A673 (cell line): ENCODE results near the gene MYRIP. TPM values are rescaled to one million over a fixed set of nuclear protein-coding genes. Genes with fewer than 3 reads are reported as not detected.

Experiments
- BruUV-seq: library from RNA; stranded (reverse); fragments of 400-500 nt; replicated peaks from 2 replicates; lab custom pipeline; 2021; lab: Mats Ljungman, UMichigan
- CTCF ChIA-PET: fragments of 300-600 bp; sonication (Branson Sonifier 250); formaldehyde crosslinking; loops from one replicate; lab custom pipeline; 2022; ENCODE audit warnings: antibody characterized with exemption; lab: Charles Lee
- POLR2A ChIA-PET: fragments of 300-600 bp; sonication (Branson Sonifier 250); formaldehyde crosslinking; loops from one replicate; lab custom pipeline; 2022; ENCODE audit warnings: antibody characterized with exemption; ENCODE audit not compliant: low non-redundant PET; lab: Charles Lee
- DNase-seq: peaks from one replicate; pipeline ENCODE4 v3.0.0-alpha.2; 2015; ENCODE audit warnings: low spot score
- H3K27ac ChIP-seq: fragments of 200-600 bp; sonication (generic); 2 replicates; pipeline ENCODE4 v1.5.1; 2016; ENCODE audit warnings: mixed run types, low read depth, mild to moderate bottlenecking, mixed read lengths, antibody characterized with exemption, low read length; ENCODE audit not compliant: poor library complexity, severe bottlenecking
- H3K27me3 ChIP-seq: fragments of 200-600 bp; sonication (generic); replicated peaks from 2 replicates; pipeline ENCODE4 v1.6.1; 2017; ENCODE audit warnings: mixed run types, low read depth, mild to moderate bottlenecking, mixed read lengths, antibody characterized with exemption, low read length; ENCODE audit not compliant: insufficient read depth, poor library complexity
- H3K36me3 ChIP-seq: fragments of 200-600 bp; sonication (generic); 2 replicates; pipeline ENCODE4 v1.6.1; 2016; ENCODE audit warnings: mixed run types, mild to moderate bottlenecking, mixed read lengths, antibody characterized with exemption, low read length; ENCODE audit not compliant: insufficient read depth, poor library complexity, severe bottlenecking
- H3K4me1 ChIP-seq: fragments of 200-600 bp; sonication (generic); 2 replicates; pipeline ENCODE4 v1.6.1; 2017; ENCODE audit warnings: mixed run types, mild to moderate bottlenecking, mixed read lengths, antibody characterized with exemption, low read length; ENCODE audit not compliant: insufficient read depth, poor library complexity, severe bottlenecking
- H3K4me3 ChIP-seq: fragments of 200-600 bp; sonication (generic); 2 replicates; pipeline ENCODE4 v1.5.1; 2016; ENCODE audit warnings: low read depth, mixed run types, mild to moderate bottlenecking, mixed read lengths, low read length; ENCODE audit not compliant: poor library complexity, severe bottlenecking
- H3K9me3 ChIP-seq: fragments of 200-600 bp; sonication (generic); 2 replicates; pipeline ENCODE4 v1.6.1; 2016; ENCODE audit warnings: mixed run types, low read depth, mild to moderate bottlenecking, mixed read lengths, antibody characterized with exemption, low read length; ENCODE audit not compliant: poor library complexity, severe bottlenecking
- CTCF ChIP-seq: fragments of 300-800, 200-600 bp; sonication (generic); conservative IDR thresholded peaks from 2 replicates; pipeline ENCODE4 v1.5.1; 2017; ENCODE audit warnings: low read depth, mild to moderate bottlenecking, antibody characterized with exemption, low read length, moderate library complexity, mixed read lengths
- EZH2 ChIP-seq: fragments of 200-600 bp; sonication (generic); IDR thresholded peaks from 2 replicates; pipeline ENCODE4 v1.6.1; 2017; ENCODE audit warnings: borderline replicate concordance, low read depth, mild to moderate bottlenecking, mixed read lengths, antibody characterized with exemption, low read length; ENCODE audit not compliant: poor library complexity, severe bottlenecking
- intact Hi-C: fragments of 100-400 bp; cut with micrococcal nuclease; formaldehyde crosslinking; loops from one replicate; pipeline ENCODE4 v1.10.0; 2022; ENCODE audit not compliant: unreplicated experiment
- total RNA-seq: library from RNA; stranded (reverse); gene quantifications from 2 replicates; pipeline ENCODE4 v1.2.3, GENCODE V29; 2021

The MYRIP gene
- total RNA-seq, 1 experiment from 2014 or later, result not detected

GRCh38 chr3:40088527-40089170, 279.2 kb downstream of the MYRIP start:
- Histone ChIP-seq H3K27me3 (no peaks in the 10 kb centered on the region), H3K4me1 (no peaks in the 10 kb centered on the region), H3K36me3 (no peaks in the 10 kb centered on the region), H3K27ac (no peak overlapping the region), H3K4me3 (no peak overlapping the region), H3K9me3 (no peaks in the 10 kb centered on the region)
- POLR2A ChIA-PET, result no interaction called here
- CTCF ChIA-PET, result no interaction called here
- no peak for DNase-seq
- intact Hi-C loops, result no loop called here
- no TSS peak for BruUV-seq
- TF ChIP-seq CTCF (no peak), EZH2 (no peak)

GRCh38 chr3:40096661-40097111, 287.3 kb downstream of the MYRIP start:
- Histone ChIP-seq H3K27me3 (no peaks in the 10 kb centered on the region), H3K4me3 (no peak overlapping the region), H3K4me1 (no peaks in the 10 kb centered on the region), H3K9me3 (no peaks in the 10 kb centered on the region), H3K36me3 (no peaks in the 10 kb centered on the region), H3K27ac (no peak overlapping the region)
- intact Hi-C loops, result no loop called here
- TF ChIP-seq EZH2, result no peak
- TF ChIP-seq CTCF, result no peak
- CTCF ChIA-PET, result no interaction called here
- no peak for DNase-seq
- POLR2A ChIA-PET, result no interaction called here
- no TSS peak for BruUV-seq

- intact Hi-C loops, result no loop called here
- no peak for DNase-seq
- ChIA-PET POLR2A (no interaction called here), CTCF (no interaction called here)
- Histone ChIP-seq H3K9me3 (no peaks in the 10 kb centered on the region), H3K4me1 (no peaks in the 10 kb centered on the region), H3K27me3 (no peaks in the 10 kb centered on the region), H3K4me3 (no peak overlapping the region), H3K27ac (no peak overlapping the region), H3K36me3 (no peaks in the 10 kb centered on the region)
- BruUV-seq, result no TSS peak
- TF ChIP-seq EZH2 (no peak), CTCF (no peak)
These were observed 288.0 kb downstream of the MYRIP start for GRCh38 chr3:40097131-40098117.
